Measurements from ENCODE around the gene ZNF330. TPM values are rescaled to one million over a fixed set of nuclear protein-coding genes. Genes with fewer than 3 reads are reported as not detected.

The ZNF330 gene
- polyA plus RNA-seq, 2 of the 4 experiments (the other 2 are of a cell fraction) = 34.9 to 45.0 TPM

GRCh38 chr4:141192564-141192963, 28.1 kb upstream of the ZNF330 start:
- H3K27ac ChIP-seq = no peak overlapping the region
- no peaks in the 10 kb centered on the region for H3K4me1 ChIP-seq
- no peak overlapping the region for H3K4me2 ChIP-seq
- WGBS (ENCODE audit: missing lambda C conversion rate) = 70% methylated on average over 2 of the region's 2 CpGs
- no peak for ATAC-seq
- H3K9me3 ChIP-seq = peaks cover 3% of the 10 kb centered on the region; the same call in 1 of the 3 replicates
- ChIA-PET POLR2A (no interaction called here), CTCF (no interaction called here)
- TF ChIP-seq BCL3 (IDR thresholded peaks at IDR 0.05) = no peak
- no peak for TF ChIP-seq HEYL (CRISPR knock-in tag; IDR thresholded peaks at IDR 0.05)
- no peak for TF ChIP-seq NFE2L2 (conservative IDR thresholded peaks at IDR 0.05; ENCODE audit: low read length)
- no peak for TF ChIP-seq USF2 (IDR thresholded peaks at IDR 0.05)
- TF ChIP-seq ZC3H11A (IDR thresholded peaks at IDR 0.05) = no peak
- no peak for TF ChIP-seq HDAC2 (IDR thresholded peaks at IDR 0.05)
- no peak for TF ChIP-seq HOXB5 (CRISPR knock-in tag; IDR thresholded peaks at IDR 0.05)
- TF ChIP-seq ZFP36 (IDR thresholded peaks at IDR 0.05; ENCODE audit: borderline replicate concordance, partially characterized antibody) = no peak
- no peak for TF ChIP-seq EHMT2 (IDR thresholded peaks at IDR 0.05; ENCODE audit: low read depth)
- H3K4me3 ChIP-seq = no peak overlapping the region
- no peak for FAIRE-seq
- no peak for DNase-seq (ENCODE audit: low read depth in 1 of 2, low spot score in 1 of 2)

GRCh38 chr4:141193516-141194034, 27.1 kb upstream of the ZNF330 start:
- DNase-seq (ENCODE audit: low read depth in 1 of 2, low spot score in 1 of 2) (no peak), FAIRE-seq (no peak), ATAC-seq (no peak)
- CTCF ChIA-PET = no interaction called here
- no peak for TF ChIP-seq RCOR1 (IDR thresholded peaks at IDR 0.05; ENCODE audit: low read depth, low read length)
- no peak for TF ChIP-seq FOSB (CRISPR knock-in tag; IDR thresholded peaks at IDR 0.05)
- TF ChIP-seq HDAC2 (IDR thresholded peaks at IDR 0.05) = no peak
- no peak for TF ChIP-seq BHLHE40 (IDR thresholded peaks at IDR 0.05; ENCODE audit: low read depth, low read length)
- no peak for TF ChIP-seq E2F6 (IDR thresholded peaks at IDR 0.05; ENCODE audit: borderline replicate concordance, low read depth)
- Histone ChIP-seq H3K4me3 (no peak overlapping the region), H3K27ac (no peak overlapping the region), H3K4me1 (no peaks in the 10 kb centered on the region), H3K9me3 (peaks cover 3% of the 10 kb centered on the region; the same call in 1 of the 3 replicates), H3K4me2 (no peak overlapping the region)
- POLR2A ChIA-PET = no interaction called here
- WGBS (ENCODE audit: missing lambda C conversion rate) = 28% methylated on average over 2 of the region's 2 CpGs

GRCh38 chr4:141195095-141195707, 25.5 kb upstream of the ZNF330 start:
- Histone ChIP-seq H3K4me1 (no peaks in the 10 kb centered on the region), H3K27ac (no peak overlapping the region), H3K9me3 (peaks cover 3% of the 10 kb centered on the region; the same call in 1 of the 3 replicates), H3K4me2 (no peak overlapping the region), H3K4me3 (no peak overlapping the region)
- DNase-seq (ENCODE audit: low read depth in 1 of 2, low spot score in 1 of 2) = no peak
- ChIA-PET CTCF (interaction anchor here (0.6 to 1.7 kb wide), 2 partner anchors 112 to 1140 kb away, joined by 3 to 4 read pairs; no protein-coding TSS in a partner anchor), POLR2A (no interaction called here)
- 17% methylated on average over 2 of the region's 2 CpGs for WGBS (ENCODE audit: missing lambda C conversion rate)
- TF ChIP-seq EP300 (IDR thresholded peaks at IDR 0.05) = no peak
- no peak for TF ChIP-seq MAFK (IDR thresholded peaks at IDR 0.05; ENCODE audit: partially characterized antibody)
- no peak for TF ChIP-seq FOXS1 (CRISPR knock-in tag; IDR thresholded peaks at IDR 0.05)
- no peak for TF ChIP-seq EHF (CRISPR knock-in tag; IDR thresholded peaks at IDR 0.05)
- no peak for TF ChIP-seq CEBPB (IDR thresholded peaks at IDR 0.05)
- TF ChIP-seq ZNF302 (CRISPR knock-in tag; IDR thresholded peaks at IDR 0.05) = no peak
- TF ChIP-seq ATOH8 (CRISPR knock-in tag; IDR thresholded peaks at IDR 0.05; ENCODE audit: low read depth) = no peak
- TF ChIP-seq HDAC2 (IDR thresholded peaks at IDR 0.05) = no peak
- TF ChIP-seq NR3C1 (IDR thresholded peaks at IDR 0.05) = no peak
- no peak for TF ChIP-seq CHD4 (IDR thresholded peaks at IDR 0.05; ENCODE audit: borderline replicate concordance)
- TF ChIP-seq ZC3H11A (IDR thresholded peaks at IDR 0.05) = no peak
- no peak for TF ChIP-seq HEYL (CRISPR knock-in tag; IDR thresholded peaks at IDR 0.05)
- TF ChIP-seq REST (IDR thresholded peaks at IDR 0.05) = no peak
- TF ChIP-seq CBX8 (IDR thresholded peaks at IDR 0.05) = no peak
- no peak for TF ChIP-seq RFX5 (IDR thresholded peaks at IDR 0.05)
- no peak for TF ChIP-seq FOSB (CRISPR knock-in tag; IDR thresholded peaks at IDR 0.05)
- no peak for TF ChIP-seq MAZ (IDR thresholded peaks at IDR 0.05; ENCODE audit: borderline replicate concordance, low read depth, low read length)
- no peak for TF ChIP-seq ZFP36 (IDR thresholded peaks at IDR 0.05; ENCODE audit: borderline replicate concordance, partially characterized antibody)
- no peak for ATAC-seq
- FAIRE-seq = no peak
